Measurements from ENCODE around the gene SKAP1. TPM values are rescaled to one million over a fixed set of nuclear protein-coding genes. Genes with fewer than 3 reads are reported as not detected.

Gene SKAP1
- total RNA-seq, 1 donor from 2014 or later: 5.1 TPM

DNA sequence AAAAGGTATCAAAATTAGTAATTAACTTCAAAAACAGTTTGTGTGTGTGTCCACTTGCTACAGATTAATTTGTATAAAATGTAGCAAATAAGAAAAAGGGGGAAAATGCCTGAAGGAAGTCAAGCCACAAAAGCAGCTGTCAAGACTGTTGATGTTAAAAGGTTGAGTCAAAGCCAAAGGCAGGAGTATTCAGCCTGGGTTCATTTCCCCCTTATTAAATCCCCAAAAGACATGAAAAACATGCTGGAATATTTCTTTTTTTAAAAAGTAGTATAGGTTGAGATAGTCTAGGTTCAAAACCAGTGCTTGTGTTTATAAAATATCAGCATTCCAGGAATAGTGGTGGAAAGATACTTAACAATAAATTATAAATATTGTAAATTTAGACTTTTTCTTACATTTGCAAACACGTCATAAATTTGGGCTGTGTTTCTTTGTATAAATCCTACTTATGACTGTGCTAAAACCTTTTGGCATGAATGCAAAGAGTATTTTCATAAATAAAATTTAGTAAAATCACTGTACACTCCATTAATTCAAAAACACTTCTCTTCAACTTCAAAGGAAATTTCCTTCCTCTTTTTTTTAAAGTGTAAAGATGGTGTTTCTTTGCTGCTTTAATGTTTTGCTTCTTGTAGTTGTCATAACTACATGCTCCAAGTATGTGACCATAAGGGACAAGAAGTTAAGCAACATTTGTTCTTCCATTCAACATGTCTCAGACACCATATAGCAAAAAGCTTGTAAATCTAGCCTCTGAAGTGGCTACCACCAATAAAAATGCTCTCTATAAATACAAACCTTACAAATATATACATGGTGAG is 72.0 kb downstream of the SKAP1 start:
- ATAC-seq (no peak), DNase-seq (no peak)
- intact Hi-C loops (cut with DNase I): no loop called here
- H3K4me3 ChIP-seq: no peak overlapping the region
- H3K27ac ChIP-seq: no peak overlapping the region
- TF ChIP-seq, protein P1, sequence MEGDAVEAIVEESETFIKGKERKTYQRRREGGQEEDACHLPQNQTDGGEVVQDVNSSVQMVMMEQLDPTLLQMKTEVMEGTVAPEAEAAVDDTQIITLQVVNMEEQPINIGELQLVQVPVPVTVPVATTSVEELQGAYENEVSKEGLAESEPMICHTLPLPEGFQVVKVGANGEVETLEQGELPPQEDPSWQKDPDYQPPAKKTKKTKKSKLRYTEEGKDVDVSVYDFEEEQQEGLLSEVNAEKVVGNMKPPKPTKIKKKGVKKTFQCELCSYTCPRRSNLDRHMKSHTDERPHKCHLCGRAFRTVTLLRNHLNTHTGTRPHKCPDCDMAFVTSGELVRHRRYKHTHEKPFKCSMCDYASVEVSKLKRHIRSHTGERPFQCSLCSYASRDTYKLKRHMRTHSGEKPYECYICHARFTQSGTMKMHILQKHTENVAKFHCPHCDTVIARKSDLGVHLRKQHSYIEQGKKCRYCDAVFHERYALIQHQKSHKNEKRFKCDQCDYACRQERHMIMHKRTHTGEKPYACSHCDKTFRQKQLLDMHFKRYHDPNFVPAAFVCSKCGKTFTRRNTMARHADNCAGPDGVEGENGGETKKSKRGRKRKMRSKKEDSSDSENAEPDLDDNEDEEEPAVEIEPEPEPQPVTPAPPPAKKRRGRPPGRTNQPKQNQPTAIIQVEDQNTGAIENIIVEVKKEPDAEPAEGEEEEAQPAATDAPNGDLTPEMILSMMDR (IDR thresholded peaks at IDR 0.05): no peak
- no peaks in the 10 kb centered on the region for H3K36me3 ChIP-seq
- H3K4me1 ChIP-seq: no peaks in the 10 kb centered on the region
- H3K9me3 ChIP-seq: no peaks in the 10 kb centered on the region
- H3K27me3 ChIP-seq: peaks cover 56% of the 10 kb centered on the region

DNA sequence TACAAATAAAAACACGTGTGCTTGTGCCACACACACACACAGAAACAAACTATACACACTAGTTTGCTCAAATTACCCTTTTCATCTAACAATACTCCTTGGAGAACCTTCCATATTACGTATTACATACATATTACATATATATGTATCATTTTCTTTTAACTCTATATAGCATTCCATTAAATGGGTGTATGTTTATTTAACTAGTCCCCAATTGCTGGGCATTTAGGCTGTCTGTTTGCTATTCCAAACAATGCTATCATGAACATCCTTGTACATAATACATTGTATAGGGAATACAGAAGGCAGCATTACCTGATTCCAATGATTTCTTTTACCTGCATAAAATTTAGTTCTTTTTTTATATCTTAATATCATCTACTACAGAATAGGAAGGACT is 73.1 kb downstream of the SKAP1 start:
- Histone ChIP-seq H3K27ac (no peak overlapping the region), H3K9me3 (no peaks in the 10 kb centered on the region), H3K4me1 (no peaks in the 10 kb centered on the region), H3K36me3 (no peaks in the 10 kb centered on the region), H3K27me3 (peaks cover 49% of the 10 kb centered on the region), H3K4me3 (no peak overlapping the region)
- TF ChIP-seq, protein P1 (IDR thresholded peaks at IDR 0.05): no peak
- intact Hi-C loops (cut with DNase I): no loop called here
- no peak for ATAC-seq
- no peak for DNase-seq

- H3K4me3 ChIP-seq: no peak overlapping the region
- no peak overlapping the region for H3K27ac ChIP-seq
- no peaks in the 10 kb centered on the region for H3K36me3 ChIP-seq
- no peak for DNase-seq
- ATAC-seq: no peak
- H3K4me1 ChIP-seq: no peaks in the 10 kb centered on the region
- H3K9me3 ChIP-seq: no peaks in the 10 kb centered on the region
- intact Hi-C loops (cut with DNase I): loop anchor here (5.0 kb wide), 1 partner anchor 240 kb away; the partner anchor contains the start of genes HOXB3 and HOXB5
- TF ChIP-seq, protein P1 (IDR thresholded peaks at IDR 0.05): no peak
- peaks cover 30% of the 10 kb centered on the region for H3K27me3 ChIP-seq
Observed at GRCh38 chr17:48352630-48353029, 77.4 kb downstream of the SKAP1 start.

GRCh38 chr17:48351911-48352332 is 78.1 kb downstream of the SKAP1 start:
- H3K27me3 ChIP-seq: peaks cover 29% of the 10 kb centered on the region
- H3K36me3 ChIP-seq: no peaks in the 10 kb centered on the region
- H3K4me1 ChIP-seq: no peaks in the 10 kb centered on the region
- intact Hi-C loops (cut with DNase I): loop anchor here (5.0 kb wide), 1 partner anchor 240 kb away; the partner anchor contains the start of genes HOXB3 and HOXB5
- ATAC-seq: no peak
- no peak overlapping the region for H3K27ac ChIP-seq
- no peaks in the 10 kb centered on the region for H3K9me3 ChIP-seq
- TF ChIP-seq, protein P1 (IDR thresholded peaks at IDR 0.05): peak; percentile 67
- no peak for DNase-seq
- H3K4me3 ChIP-seq: no peak overlapping the region

- DNase-seq: no peak
- H3K27ac ChIP-seq: no peak overlapping the region
- intact Hi-C loops (cut with DNase I): loop anchor here (10.0 kb wide), 1 partner anchor 266 kb away; the partner anchor contains the start of genes HOXB7 and HOXB8
- no peak for ATAC-seq
- peaks cover 21% of the 10 kb centered on the region for H3K27me3 ChIP-seq
- H3K4me3 ChIP-seq: no peak overlapping the region
- no peaks in the 10 kb centered on the region for H3K4me1 ChIP-seq
- no peaks in the 10 kb centered on the region for H3K36me3 ChIP-seq
- TF ChIP-seq, protein P1 (IDR thresholded peaks at IDR 0.05): no peak
- no peaks in the 10 kb centered on the region for H3K9me3 ChIP-seq
Observed at GRCh38 chr17:48348352-48348751, 81.7 kb downstream of the SKAP1 start.
